Measurements from ENCODE around the gene JPH3.

- TF ChIP-seq CTCF (IDR thresholded peaks at IDR 0.05) (no peak), POLR2A (IDR thresholded peaks at IDR 0.05) (no peak)
These were observed 24.1 kb downstream of the JPH3 start for GRCh38 chr16:87626401-87626800.

Measured in tibial nerve (tissue), 3 donors.